ENCODE measurements around the gene HNRNPLL.

DNA sequence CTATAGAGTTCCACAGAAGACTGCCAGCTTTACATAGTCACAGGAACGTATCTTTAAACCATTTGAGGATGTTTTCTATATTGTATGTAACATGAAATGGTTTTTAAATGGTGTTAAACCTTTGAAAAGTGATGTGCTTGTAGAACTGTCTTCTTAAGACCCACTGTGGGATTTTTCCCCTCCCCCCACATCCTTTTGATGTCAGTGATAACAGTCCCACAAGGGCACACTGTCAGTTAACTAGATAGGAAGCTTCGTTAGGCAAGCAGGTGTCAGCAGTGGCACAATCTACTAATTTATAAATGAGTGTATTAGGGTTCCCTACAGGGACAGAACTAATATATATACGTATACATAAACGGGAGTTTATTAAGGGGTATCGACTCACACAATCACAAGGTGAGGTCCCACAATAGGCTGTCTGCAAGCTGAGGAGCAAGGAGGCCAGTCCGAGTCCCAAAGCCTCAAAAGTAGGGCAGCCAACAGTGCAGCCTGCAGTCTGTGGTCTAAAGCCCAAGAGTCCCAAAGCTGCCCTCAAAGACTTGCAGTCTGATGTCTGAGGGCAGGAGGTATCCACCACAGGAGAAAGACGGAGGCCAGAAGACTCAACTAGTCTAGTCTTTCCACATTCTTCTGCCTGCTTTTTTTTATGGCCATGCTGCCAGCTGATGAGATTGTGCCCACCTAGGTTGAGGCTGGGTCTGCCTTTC lies 23.8 kb upstream of the HNRNPLL start:
- TF ChIP-seq, protein P1, sequence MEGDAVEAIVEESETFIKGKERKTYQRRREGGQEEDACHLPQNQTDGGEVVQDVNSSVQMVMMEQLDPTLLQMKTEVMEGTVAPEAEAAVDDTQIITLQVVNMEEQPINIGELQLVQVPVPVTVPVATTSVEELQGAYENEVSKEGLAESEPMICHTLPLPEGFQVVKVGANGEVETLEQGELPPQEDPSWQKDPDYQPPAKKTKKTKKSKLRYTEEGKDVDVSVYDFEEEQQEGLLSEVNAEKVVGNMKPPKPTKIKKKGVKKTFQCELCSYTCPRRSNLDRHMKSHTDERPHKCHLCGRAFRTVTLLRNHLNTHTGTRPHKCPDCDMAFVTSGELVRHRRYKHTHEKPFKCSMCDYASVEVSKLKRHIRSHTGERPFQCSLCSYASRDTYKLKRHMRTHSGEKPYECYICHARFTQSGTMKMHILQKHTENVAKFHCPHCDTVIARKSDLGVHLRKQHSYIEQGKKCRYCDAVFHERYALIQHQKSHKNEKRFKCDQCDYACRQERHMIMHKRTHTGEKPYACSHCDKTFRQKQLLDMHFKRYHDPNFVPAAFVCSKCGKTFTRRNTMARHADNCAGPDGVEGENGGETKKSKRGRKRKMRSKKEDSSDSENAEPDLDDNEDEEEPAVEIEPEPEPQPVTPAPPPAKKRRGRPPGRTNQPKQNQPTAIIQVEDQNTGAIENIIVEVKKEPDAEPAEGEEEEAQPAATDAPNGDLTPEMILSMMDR (conservative IDR thresholded peaks at IDR 0.05), result no peak
- TF ChIP-seq ZFX (IDR thresholded peaks at IDR 0.05), result no peak
